Amygdala (tissue), 56 donors: ENCODE measurements around the gene MYO1H.
"Not testable (repeated sequence)": the region's sequence is repeated elsewhere in the genome, so short reads cannot be mapped to it uniquely, and the experiment has no call there.

ENCODE experiments used
- DNase-seq, 56 donors: peaks; one replicate each; lab custom pipeline; 2025; lab: John Stamatoyannopoulos, UW

Gene MYO1H

GRCh38 chr12:109347589-109347988 lies at the start of gene MYO1H:
MYO1H (plus strand) TSS chr12:109347900; CDS start chr12:109347961, 61 bp downstream.
- no peak for DNase-seq

- no peak for DNase-seq
These were observed 47.9 kb upstream of the MYO1H start for GRCh38 chr12:109299849-109300248.

GRCh38 chr12:109301643-109302168 lies 46.0 kb upstream of the MYO1H start:
- DNase-seq = no peak

- no peak for DNase-seq
These were observed 45.3 kb upstream of the MYO1H start for GRCh38 chr12:109302358-109302757.

GRCh38 chr12:109302770-109303169 lies 44.9 kb upstream of the MYO1H start:
- no peak for DNase-seq

GRCh38 chr12:109304485-109304884 lies 43.2 kb upstream of the MYO1H start:
- DNase-seq = no peak

GRCh38 chr12:109305547-109305946 lies 42.2 kb upstream of the MYO1H start:
- DNase-seq = no peak

- no peak for DNase-seq
These were observed 40.6 kb upstream of the MYO1H start for GRCh38 chr12:109307051-109307450.

- no peak for DNase-seq
These were observed 38.9 kb upstream of the MYO1H start, which contains the start of gene FOXN4 for GRCh38 chr12:109308534-109309380. FOXN4 (minus strand) TSS chr12:109309284; CDS start chr12:109308321, 963 bp downstream.

GRCh38 chr12:109309381-109310246 lies 38.1 kb upstream of the MYO1H start:
- DNase-seq = no peak

GRCh38 chr12:109310247-109311125 lies 37.2 kb upstream of the MYO1H start:
- no peak for DNase-seq

GRCh38 chr12:109321294-109321693 lies 26.4 kb upstream of the MYO1H start:
- not testable (repeated sequence) for DNase-seq

- no peak for DNase-seq
These were observed 18.7 kb upstream of the MYO1H start for GRCh38 chr12:109329003-109329402.

GRCh38 chr12:109329686-109330085 lies 18.0 kb upstream of the MYO1H start:
- no peak for DNase-seq

GRCh38 chr12:109330282-109331230 lies 17.1 kb upstream of the MYO1H start:
- DNase-seq = peak in 1 of 56 donors; percentile 13

- no peak for DNase-seq
These were observed 16.3 kb upstream of the MYO1H start for GRCh38 chr12:109331301-109331952.

- no peak for DNase-seq
These were observed 12.8 kb upstream of the MYO1H start for GRCh38 chr12:109334887-109335286.

GRCh38 chr12:109336593-109336992 lies 11.1 kb upstream of the MYO1H start:
- no peak for DNase-seq
